Breast epithelium (tissue), 3 donors: ENCODE measurements around the gene DNAH9.

Experiments used
- POLR2A ChIP-seq: fragments of 450-650 bp; IDR thresholded peaks from one replicate; pipeline ENCODE4 v1.6.1; 2016; ENCODE audit warnings: antibody characterized with exemption, mild to moderate bottlenecking, moderate library complexity
- TF ChIP-seq, protein P1 (sequence below), 3 donors: fragments of 450-650 bp; IDR thresholded peaks; one replicate each; pipeline ENCODE4 v1.5.1; 2016 to 2017; ENCODE audit warnings: antibody characterized with exemption in 3 of 3, mild to moderate bottlenecking in 3 of 3, moderate library complexity in 3 of 3

DNA sequence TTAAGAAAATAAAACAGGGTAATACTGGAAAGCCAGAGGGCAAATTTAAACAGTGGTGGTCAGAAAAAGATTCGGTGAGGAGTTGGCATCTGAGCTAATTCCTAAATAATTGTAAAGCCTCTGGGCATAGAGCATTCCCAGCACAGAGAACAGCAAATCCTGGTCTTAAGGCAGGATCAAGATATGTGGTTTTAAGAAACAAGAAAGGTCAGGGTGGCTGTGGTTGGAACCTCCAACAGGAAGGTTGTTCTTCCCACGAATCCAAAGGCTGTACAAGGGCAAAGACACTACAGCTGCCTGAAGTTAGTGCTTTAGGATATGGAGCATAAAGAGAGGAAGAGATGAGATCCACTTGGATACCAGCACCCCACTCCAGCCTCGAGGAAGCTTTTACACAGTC, 284.4 kb downstream of the DNAH9 start:
- no peak for TF ChIP-seq POLR2A
- TF ChIP-seq, protein P1, sequence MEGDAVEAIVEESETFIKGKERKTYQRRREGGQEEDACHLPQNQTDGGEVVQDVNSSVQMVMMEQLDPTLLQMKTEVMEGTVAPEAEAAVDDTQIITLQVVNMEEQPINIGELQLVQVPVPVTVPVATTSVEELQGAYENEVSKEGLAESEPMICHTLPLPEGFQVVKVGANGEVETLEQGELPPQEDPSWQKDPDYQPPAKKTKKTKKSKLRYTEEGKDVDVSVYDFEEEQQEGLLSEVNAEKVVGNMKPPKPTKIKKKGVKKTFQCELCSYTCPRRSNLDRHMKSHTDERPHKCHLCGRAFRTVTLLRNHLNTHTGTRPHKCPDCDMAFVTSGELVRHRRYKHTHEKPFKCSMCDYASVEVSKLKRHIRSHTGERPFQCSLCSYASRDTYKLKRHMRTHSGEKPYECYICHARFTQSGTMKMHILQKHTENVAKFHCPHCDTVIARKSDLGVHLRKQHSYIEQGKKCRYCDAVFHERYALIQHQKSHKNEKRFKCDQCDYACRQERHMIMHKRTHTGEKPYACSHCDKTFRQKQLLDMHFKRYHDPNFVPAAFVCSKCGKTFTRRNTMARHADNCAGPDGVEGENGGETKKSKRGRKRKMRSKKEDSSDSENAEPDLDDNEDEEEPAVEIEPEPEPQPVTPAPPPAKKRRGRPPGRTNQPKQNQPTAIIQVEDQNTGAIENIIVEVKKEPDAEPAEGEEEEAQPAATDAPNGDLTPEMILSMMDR (IDR thresholded peaks at IDR 0.05): no peak
